Skeletal muscle cell (primary cell): Measurements from ENCODE around the gene KLRG1.

Source experiments
- DNase-seq: peaks from one replicate; pipeline ENCODE4 v3.0.0-alpha.2; 2010; ENCODE audit warnings: low read depth
- H3K4me3 ChIP-seq: 2 replicates; pipeline ENCODE4 v1.5.1; 2011; ENCODE audit warnings: low read depth, mild to moderate bottlenecking, control low read depth, low read length, moderate library complexity

Gene KLRG1

GRCh38 chr12:8970432-8970831 lies 18.9 kb upstream of the KLRG1 start:
- DNase-seq, result no peak
- H3K4me3 ChIP-seq, result no peak overlapping the region

DNA sequence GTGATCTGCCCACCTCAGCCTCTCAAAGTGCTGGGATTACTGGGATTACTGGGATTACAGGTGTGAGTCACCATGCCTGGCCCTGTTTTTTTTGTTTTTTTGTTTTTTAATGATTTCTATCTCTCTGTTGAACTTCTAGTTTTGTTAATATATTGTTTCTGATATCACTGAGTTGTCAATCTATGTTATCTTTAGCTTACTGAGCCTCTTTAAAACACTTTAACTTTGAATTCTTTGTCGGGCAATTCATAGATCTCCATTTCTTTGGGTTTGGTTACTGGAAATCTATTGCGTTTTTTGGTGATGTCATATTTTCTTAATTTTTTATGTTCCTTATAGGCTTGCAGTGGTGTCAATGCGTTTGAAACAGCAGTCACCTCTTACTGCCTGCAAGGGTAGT lies 9.2 kb upstream of the KLRG1 start:
- DNase-seq, result no peak
- no peak overlapping the region for H3K4me3 ChIP-seq

GRCh38 chr12:8985213-8985754 lies 4.1 kb upstream of the KLRG1 start:
- no peak overlapping the region for H3K4me3 ChIP-seq
- no peak for DNase-seq

DNA sequence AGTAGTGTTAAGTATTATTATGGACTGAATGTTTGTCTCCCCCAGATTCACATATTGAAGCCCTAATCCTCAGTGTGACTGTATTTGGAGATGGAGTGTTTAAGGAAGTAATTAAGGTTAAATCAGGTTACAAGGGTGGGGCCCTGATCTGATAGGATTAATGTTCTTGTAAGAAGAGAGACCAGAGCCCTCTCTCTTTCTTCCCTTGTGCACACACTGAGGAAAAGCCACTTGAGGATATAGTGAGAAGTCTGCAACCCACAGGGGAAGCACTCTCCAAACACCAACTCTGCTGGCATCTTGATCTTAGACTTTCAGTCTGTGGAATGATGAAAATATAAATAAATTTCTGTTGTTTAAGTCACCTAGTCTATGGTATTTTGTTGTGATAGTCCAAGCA lies 2.2 kb upstream of the KLRG1 start:
- H3K4me3 ChIP-seq, result no peak overlapping the region
- DNase-seq, result no peak

- no peak overlapping the region for H3K4me3 ChIP-seq
- DNase-seq, result no peak
Observed at GRCh38 chr12:8987685-8988084, 1.7 kb upstream of the KLRG1 start.

DNA sequence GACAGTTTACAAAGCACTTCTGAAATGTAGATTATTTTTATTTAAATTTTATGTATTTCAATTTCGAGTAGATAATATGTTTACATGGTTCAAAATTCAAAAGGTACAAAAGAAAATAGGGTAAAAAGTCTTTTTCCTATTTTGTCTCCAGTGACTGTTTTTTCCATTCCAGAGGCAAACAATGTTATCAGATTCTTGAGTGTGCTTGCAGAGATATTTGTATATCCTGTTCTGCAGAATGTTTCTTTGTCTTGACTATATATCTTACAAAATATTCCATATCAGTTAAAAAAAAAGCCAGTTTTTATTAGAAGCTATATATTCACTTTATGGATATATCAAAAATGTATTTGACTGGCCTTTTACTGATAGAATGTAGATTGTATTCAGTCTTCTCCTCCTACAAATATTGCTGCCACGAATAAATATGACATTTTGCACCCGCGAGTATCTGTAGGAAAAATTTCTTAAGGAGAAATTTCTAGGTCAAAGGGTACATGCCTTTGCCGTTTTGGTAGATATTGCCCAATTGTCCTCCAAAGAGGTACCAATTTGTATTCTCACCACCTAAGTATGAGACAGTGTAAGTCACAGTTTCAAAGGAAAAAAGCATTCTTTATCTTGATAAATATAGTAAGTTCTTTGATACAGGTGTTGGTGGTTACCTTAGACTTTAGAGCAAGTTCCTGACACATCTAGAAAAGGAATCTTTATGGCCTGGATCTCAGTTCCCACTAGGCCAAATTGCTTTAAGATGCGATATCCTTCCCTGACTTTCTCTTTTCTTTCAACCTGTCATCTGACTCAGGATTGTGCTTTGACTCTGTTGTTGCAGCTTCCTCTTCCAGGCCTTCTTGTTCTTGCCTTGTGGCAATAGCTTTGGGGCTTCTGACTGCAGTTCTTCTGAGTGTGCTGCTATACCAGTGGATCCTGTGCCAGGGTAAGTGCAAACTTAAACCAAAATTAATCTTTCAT lies 2.3 kb downstream of the KLRG1 start:
- no peak for DNase-seq
- no peak overlapping the region for H3K4me3 ChIP-seq

DNA sequence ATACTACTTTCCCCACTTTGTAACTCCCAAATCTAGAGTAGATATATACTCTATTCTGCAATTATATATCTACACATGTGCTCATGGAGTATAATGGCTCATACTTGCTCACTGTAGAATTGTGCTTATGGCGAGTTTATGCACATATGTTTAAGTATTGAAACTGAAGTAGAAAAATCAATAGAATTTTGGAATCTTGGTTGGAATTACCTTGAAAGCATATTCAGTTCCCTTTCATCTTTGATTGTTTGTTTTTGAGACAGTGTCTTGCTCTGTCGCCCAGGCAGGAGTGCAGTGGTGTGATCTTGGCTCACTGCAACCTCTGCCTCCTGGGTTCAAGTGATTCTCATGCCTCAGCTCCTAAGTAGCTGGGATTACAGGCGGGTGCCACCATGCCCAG lies 4.5 kb downstream of the KLRG1 start:
- no peak for DNase-seq
- no peak overlapping the region for H3K4me3 ChIP-seq

GRCh38 chr12:8995021-8995775 lies 5.9 kb downstream of the KLRG1 start:
- H3K4me3 ChIP-seq, result no peak overlapping the region
- no peak for DNase-seq

- peak; percentile 2 for DNase-seq
- H3K4me3 ChIP-seq, result no peak overlapping the region
Observed at GRCh38 chr12:8996682-8997405, 7.5 kb downstream of the KLRG1 start.

DNA sequence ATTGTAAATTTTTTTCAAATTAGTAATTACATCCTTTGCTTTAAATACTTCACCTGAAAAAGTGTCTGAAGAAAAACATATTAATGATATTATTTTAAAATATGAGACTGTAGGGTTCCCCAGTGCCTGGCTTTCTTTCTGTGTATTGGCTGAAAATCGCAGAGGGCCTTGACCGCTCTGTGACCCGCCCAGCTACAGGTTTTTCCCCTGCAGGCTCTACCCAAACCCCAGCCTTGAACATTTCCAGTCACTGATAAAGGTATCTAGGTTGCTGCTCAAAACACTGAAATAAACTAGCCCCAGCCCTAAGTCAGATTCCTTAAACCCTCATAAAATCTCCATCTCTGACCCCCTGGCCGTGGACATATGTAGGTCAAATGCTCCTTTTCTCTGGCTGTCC lies 11.9 kb downstream of the KLRG1 start:
- H3K4me3 ChIP-seq, result no peak overlapping the region
- DNase-seq, result no peak

DNA sequence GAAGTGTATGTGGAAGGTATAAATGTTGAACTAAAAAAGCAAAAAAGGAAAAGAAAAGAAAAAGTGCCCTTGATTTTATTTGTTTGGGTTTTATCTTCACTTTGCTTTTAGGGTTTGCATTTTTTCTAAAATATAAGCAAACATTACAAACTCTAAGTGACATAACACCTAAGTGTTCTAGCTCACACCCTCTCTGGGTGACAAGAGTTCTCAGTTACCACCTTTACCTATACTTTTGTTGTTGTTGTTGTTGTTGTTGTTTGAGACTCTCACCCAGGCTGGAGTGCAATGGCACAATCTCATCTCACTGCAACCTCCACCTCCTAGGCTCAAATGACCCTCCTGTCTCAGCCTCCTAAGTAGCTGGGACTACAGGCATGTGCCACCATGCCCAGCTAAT lies 13.0 kb downstream of the KLRG1 start:
- DNase-seq, result no peak
- no peak overlapping the region for H3K4me3 ChIP-seq

DNA sequence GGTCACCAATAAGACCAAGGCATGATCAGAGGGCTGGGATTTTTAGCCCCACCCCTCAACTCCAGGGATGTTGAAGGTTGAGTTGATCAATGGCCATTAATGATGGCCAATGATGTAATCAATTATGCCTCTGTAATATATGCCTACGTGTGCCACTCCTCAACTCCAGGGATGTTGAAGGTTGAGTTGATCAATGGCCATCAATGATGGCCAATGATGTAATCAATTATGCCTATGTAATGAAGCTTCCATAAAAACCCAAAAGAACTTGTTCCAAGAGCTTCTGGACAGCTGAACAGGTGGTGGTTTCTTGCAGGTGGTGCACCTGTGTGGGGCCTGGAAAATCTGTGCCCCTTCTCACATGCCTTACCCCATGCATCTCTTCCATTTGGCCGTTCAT lies 33.2 kb downstream of the KLRG1 start:
- DNase-seq, result no peak
- H3K4me3 ChIP-seq, result no peak overlapping the region

GRCh38 chr12:9024512-9024911 lies 35.2 kb downstream of the KLRG1 start:
- no peak for DNase-seq
- H3K4me3 ChIP-seq, result no peak overlapping the region

GRCh38 chr12:9027161-9028059 lies 38.1 kb downstream of the KLRG1 start:
- H3K4me3 ChIP-seq, result no peak overlapping the region
- DNase-seq, result no peak

DNA sequence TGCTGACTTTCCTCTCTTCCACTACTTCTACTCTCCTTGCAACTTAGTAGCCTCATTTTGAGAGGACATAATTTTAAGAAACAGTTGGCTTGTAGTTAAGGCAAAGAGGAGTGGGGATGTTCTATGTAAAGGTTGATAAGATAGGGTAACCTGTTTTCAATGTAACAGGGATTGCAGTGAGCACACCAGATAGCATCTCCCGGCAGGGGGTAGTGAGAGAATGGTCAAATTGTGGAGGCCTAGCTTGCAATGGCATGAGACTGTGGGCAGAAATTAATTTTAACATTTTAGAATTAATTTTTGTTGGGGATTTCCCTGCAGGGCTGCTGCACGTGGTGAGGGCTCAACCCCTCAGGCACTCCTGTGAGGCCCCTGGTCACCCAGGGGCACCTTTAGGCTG lies 41.4 kb downstream of the KLRG1 start:
- DNase-seq, result no peak
- H3K4me3 ChIP-seq, result no peak overlapping the region

- no peak for DNase-seq
Observed at GRCh38 chr12:9032202-9032964, 43.0 kb downstream of the KLRG1 start.

DNA sequence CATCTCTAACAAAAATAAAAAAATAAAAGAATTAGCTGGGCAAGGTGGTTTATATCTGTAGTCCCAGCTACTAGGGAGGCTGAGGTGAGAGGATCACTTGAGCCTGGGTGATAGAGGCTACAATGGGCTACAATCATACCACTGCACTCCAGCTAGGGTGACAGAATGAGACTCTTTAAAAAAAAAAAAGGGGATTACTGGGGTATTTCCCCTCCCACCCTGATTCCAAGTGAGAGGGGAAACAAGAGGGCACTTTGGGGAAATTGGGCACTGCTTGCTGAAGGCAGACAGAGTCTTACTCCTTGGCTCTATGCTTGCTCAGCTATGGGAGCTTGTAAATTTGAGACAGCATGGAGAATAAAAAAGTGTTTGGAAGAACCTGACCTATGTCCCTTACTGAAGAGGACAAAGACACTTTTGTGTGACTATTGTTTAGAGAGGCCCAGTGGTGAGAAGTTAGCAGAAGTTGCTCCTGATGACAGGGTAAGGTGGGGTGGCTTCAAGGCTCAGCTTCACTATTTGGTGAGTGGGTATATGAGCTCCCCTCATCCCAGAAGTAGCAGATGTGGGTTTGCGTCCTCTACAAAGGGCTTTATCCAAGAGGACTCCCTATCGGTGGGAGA lies 44.0 kb downstream of the KLRG1 start:
- DNase-seq, result no peak

More at GRCh38 chr12:9032202-9032964, 43.0 kb downstream of the KLRG1 start:
- H3K4me3 ChIP-seq, result no peak overlapping the region

GRCh38 chr12:9034095-9034494 lies 44.7 kb downstream of the KLRG1 start:
- DNase-seq, result no peak
- no peak overlapping the region for H3K4me3 ChIP-seq

More for the DNA sequence above, 44.0 kb downstream of the KLRG1 start:
- no peak overlapping the region for H3K4me3 ChIP-seq
